Neural cell (in vitro differentiated cells): ENCODE measurements around the gene NT5DC3.

Source experiments
- CTCF ChIP-seq: fragments of 450-650 bp; IDR thresholded peaks from 2 replicates; pipeline ENCODE4 v1.5.1; 2014; ENCODE audit warnings: antibody characterized with exemption, mild to moderate bottlenecking, moderate library complexity; ENCODE audit not compliant: poor library complexity, severe bottlenecking
- EP300 ChIP-seq: fragments of 450-650 bp; conservative IDR thresholded peaks from 2 replicates; pipeline ENCODE4 v1.6.1; 2014; ENCODE audit warnings: antibody characterized with exemption, mild to moderate bottlenecking, moderate library complexity; ENCODE audit not compliant: poor library complexity, severe bottlenecking
- EZH2 ChIP-seq: fragments of 200-600, 300-800 bp; shearing (Covaris generic), sonication (generic); IDR thresholded peaks from 2 replicates; pipeline ENCODE4 v1.6.1; 2014; ENCODE audit warnings: antibody characterized with exemption, low read length, borderline replicate concordance, mild to moderate bottlenecking; ENCODE audit not compliant: insufficient read depth, poor library complexity, severe bottlenecking
- POLR2AphosphoS5 ChIP-seq: IDR thresholded peaks from 2 replicates; pipeline ENCODE4 v1.6.1; 2012
- RAD21 ChIP-seq: fragments of 450-650 bp; conservative IDR thresholded peaks from 2 replicates; pipeline ENCODE4 v1.6.1; 2014; ENCODE audit warnings: antibody characterized with exemption, mild to moderate bottlenecking, moderate library complexity
- REST ChIP-seq: IDR thresholded peaks from 2 replicates; pipeline ENCODE4 v1.6.1; 2012; ENCODE audit warnings: borderline replicate concordance
- SMC3 ChIP-seq: fragments of 450-650 bp; conservative IDR thresholded peaks from 2 replicates; pipeline ENCODE4 v1.6.1; 2014; ENCODE audit warnings: antibody characterized with exemption, mild to moderate bottlenecking, moderate library complexity; ENCODE audit not compliant: poor library complexity
- TAF1 ChIP-seq: IDR thresholded peaks from 2 replicates; pipeline ENCODE4 v1.6.1; 2012; ENCODE audit warnings: low read depth

- TF ChIP-seq POLR2AphosphoS5 (no peak), EP300 (no peak), EZH2 (no peak), CTCF (peak; percentile 78), TAF1 (no peak), REST (no peak), SMC3 (peak; percentile 79), RAD21 (peak; percentile 81)
Observed at GRCh38 chr12:103877934-103878510, 37.0 kb upstream of the NT5DC3 start.
